BJ (cell line): ENCODE results near the gene METTL15. TPM values are rescaled to one million over a fixed set of nuclear protein-coding genes. Genes with fewer than 3 reads are reported as not detected.

Experiments
- CTCF ChIA-PET: fragments of 350-600 bp; formaldehyde crosslinking; extraction: SDS; loops from one replicate; lab custom pipeline; 2021; ENCODE audit warnings: antibody characterized with exemption, inconsistent platforms; lab: Yijun Ruan, JAX
- POLR2A ChIA-PET: fragments of 300-600 bp; sonication (Branson Sonifier 250); formaldehyde crosslinking; extraction: SDS; loops from one replicate; lab custom pipeline; 2021; ENCODE audit warnings: antibody characterized with exemption; lab: Charles Lee
- DNase-seq: peaks from one replicate; pipeline ENCODE4 v3.0.0-alpha.2; 2011; ENCODE audit warnings: low read depth
- H3K27me3 ChIP-seq: 2 replicates; pipeline ENCODE4 v1.6.0; 2011; ENCODE audit warnings: low read length; ENCODE audit not compliant: control insufficient read depth, insufficient read depth
- H3K36me3 ChIP-seq: 2 replicates; pipeline ENCODE4 v1.5.1; 2011; ENCODE audit warnings: low read length; ENCODE audit not compliant: control insufficient read depth, insufficient read depth
- H3K4me3 ChIP-seq: 2 replicates; pipeline ENCODE4 v1.5.1; 2011; ENCODE audit warnings: low read depth, mild to moderate bottlenecking, control low read depth, low read length
- CTCF ChIP-seq: IDR thresholded peaks from 2 replicates; pipeline ENCODE4 v1.5.1; 2011; ENCODE audit warnings: low read depth, mild to moderate bottlenecking, control low read depth, inconsistent platforms, low read length, moderate library complexity; ENCODE audit not compliant: insufficient read depth
- polyA plus RNA-seq: library from polyadenylated mRNA; depleted of rRNA; stranded (reverse); fragments of >200 nt; gene quantifications from 2 replicates; pipeline ENCODE4 v1.2.3, GENCODE V29; 2011

Gene METTL15
- polyA plus RNA-seq, 1 experiment, result 7.0 TPM

DNA sequence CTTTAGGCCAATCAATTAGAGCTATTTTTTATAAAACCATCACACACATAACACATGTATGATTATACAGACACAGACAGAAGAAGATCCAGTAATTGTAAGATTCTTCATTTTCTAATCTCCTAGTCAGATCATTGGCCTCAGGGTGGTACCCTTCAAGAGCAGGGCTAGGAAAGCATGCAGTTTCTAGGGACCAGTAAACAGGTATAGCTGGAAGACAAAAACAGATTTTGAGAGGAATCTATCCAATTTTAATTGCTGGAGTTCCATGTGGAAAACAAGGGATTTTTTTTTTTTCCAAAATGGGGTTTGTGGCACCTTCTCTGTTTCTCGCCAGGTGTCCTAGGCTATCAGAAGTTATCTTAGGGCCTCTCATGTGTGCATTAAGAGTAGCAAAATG is 29.6 kb downstream of the METTL15 start:
- no peak overlapping the region for H3K4me3 ChIP-seq
- H3K27me3 ChIP-seq, result no peaks in the 10 kb centered on the region
- DNase-seq, result no peak
- no peak for TF ChIP-seq CTCF
- ChIA-PET CTCF (no interaction called here), POLR2A (no interaction called here)
- H3K36me3 ChIP-seq, result peaks cover 3% of the 10 kb centered on the region

DNA sequence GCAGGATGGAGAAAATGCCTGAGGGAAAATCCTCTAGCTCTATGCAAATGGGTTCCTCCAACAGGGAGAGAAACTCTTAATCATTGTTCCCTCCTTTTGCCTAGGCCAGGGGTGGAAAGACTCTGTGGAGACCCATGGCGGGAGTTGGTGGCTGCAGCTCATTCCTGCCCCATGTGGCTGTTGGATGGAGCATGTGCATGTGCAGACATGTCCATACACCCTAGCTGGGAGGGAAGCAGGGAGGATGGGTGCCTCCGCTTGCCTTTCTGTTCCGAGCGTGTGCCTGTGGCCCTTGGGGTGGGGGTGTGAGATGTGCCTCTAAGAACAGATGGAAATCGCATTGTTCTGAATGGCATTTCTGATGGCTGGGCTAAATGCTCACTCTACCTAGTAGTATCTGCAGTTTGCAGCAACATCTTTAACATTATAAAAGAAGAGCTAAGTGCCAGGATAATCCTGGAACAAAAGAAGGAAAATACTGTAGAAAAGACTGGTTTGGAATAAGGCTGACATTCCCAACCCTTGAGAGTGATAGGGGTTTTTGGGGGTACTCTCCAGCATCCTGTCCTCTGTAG is 31.7 kb downstream of the METTL15 start:
- H3K4me3 ChIP-seq, result no peak overlapping the region
- no peak for DNase-seq
- CTCF ChIA-PET, result interaction anchor here (0.6 to 0.7 kb wide), 2 partner anchors 9 to 383 kb away, joined by 3 to 4 read pairs; no protein-coding TSS in a partner anchor
- no peaks in the 10 kb centered on the region for H3K27me3 ChIP-seq
- POLR2A ChIA-PET, result interaction anchor here (0.6 kb wide), 1 partner anchor 440 kb away, joined by 3 read pairs; no protein-coding TSS in a partner anchor
- TF ChIP-seq CTCF, result no peak
- H3K36me3 ChIP-seq, result peaks cover 3% of the 10 kb centered on the region

DNA sequence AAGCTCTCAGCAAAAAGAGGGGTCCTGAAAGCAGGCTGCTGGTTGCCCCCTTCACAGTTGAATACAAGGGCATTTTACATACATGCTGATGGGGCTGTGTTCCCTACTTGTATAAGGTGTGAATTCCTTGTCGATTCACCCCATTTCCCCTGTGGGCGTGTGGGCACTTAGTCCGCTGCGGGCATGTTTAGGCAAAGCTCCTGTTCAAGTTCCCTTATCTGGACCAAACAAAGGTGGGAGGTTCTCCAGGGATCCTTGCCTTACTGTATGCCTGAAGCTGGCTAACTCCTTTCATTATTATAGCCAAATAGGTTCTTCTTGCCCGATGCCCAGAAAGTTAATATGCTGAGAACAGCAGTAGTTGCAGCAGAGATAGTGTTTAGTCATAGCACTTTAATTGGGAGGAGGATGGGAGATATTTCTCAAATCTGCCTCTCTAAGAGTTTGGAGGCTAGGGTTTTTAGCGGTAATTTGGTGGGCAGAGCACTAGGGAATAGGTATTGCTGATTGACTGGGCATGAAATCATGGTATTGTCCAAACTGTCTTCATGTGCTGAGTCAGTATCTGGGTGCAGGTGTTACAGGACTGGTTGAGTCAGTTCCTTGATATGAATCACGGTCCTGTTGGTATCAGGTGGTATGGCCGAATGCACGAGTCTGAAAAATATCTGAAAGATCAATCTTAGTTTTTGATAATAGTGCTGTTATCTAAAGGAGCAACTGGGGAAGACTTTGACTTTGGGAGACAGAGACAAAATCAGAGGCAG is 32.7 kb downstream of the METTL15 start:
- TF ChIP-seq CTCF, result no peak
- ChIA-PET CTCF (no interaction called here), POLR2A (no interaction called here)
- no peak for DNase-seq
- no peaks in the 10 kb centered on the region for H3K27me3 ChIP-seq
- no peak overlapping the region for H3K4me3 ChIP-seq
- peaks cover 3% of the 10 kb centered on the region for H3K36me3 ChIP-seq

DNA sequence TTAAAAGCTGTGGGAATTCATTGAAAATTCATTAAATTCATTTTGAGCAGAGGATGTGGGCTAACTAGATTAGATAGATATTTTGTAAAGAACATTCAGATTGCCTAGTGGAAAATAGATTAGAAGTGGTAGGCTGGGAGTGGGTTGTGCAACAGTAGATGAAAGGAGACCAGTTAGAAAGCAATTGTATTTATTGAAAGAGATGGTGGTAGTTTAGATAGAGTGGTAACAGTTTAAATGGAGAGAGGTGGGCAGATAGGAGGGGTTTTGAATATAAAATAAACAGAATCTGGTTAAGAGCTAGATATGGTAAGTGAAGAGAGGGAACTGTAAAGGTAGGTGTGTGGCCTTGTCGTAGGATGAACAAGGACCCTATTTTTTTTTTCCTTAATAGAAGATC is 34.5 kb downstream of the METTL15 start:
- no peak for DNase-seq
- Histone ChIP-seq H3K27me3 (no peaks in the 10 kb centered on the region), H3K36me3 (peaks cover 3% of the 10 kb centered on the region), H3K4me3 (no peak overlapping the region)
- POLR2A ChIA-PET, result interaction anchor here (0.6 kb wide), 1 partner anchor 425 kb away, joined by 3 read pairs; no protein-coding TSS in a partner anchor
- CTCF ChIA-PET, result interaction anchor here (0.6 to 1.6 kb wide), 5 partner anchors 9 to 1129 kb away, joined by 3 to 5 read pairs (median 3); no protein-coding TSS in a partner anchor
- no peak for TF ChIP-seq CTCF

GRCh38 chr11:28144808-28145207 is 36.6 kb downstream of the METTL15 start:
- no peak overlapping the region for H3K4me3 ChIP-seq
- DNase-seq, result no peak
- ChIA-PET POLR2A (no interaction called here), CTCF (interaction anchor here (1.2 kb wide), 2 partner anchors 21 to 446 kb away, joined by 3 to 4 read pairs; no protein-coding TSS in a partner anchor)
- TF ChIP-seq CTCF, result no peak
- H3K27me3 ChIP-seq, result no peaks in the 10 kb centered on the region
- H3K36me3 ChIP-seq, result peaks cover 3% of the 10 kb centered on the region
